GM12865 (cell line): Measurements from ENCODE around the gene MTCH1.

Source experiments
- DNase-seq: peaks from one replicate; pipeline ENCODE4 v3.0.0; 2010; ENCODE audit warnings: low read depth
- H3K4me3 ChIP-seq: 2 replicates; pipeline ENCODE4 v1.5.1; 2011; ENCODE audit warnings: mild to moderate bottlenecking, low read depth, low read length, control low read depth
- CTCF ChIP-seq: IDR thresholded peaks from 2 replicates; pipeline ENCODE4 v1.5.1; 2011; ENCODE audit warnings: low read length, control low read depth, low read depth, inconsistent platforms; ENCODE audit not compliant: insufficient read depth; ENCODE audit errors: missing control alignments

MTCH1 gene

GRCh38 chr6:36959555-36960250 is 26.3 kb downstream of the MTCH1 start:
- no peak for TF ChIP-seq CTCF
- no peak overlapping the region for H3K4me3 ChIP-seq
- no peak for DNase-seq

- TF ChIP-seq CTCF, result no peak
- H3K4me3 ChIP-seq, result no peak overlapping the region
- DNase-seq, result no peak
Observed at GRCh38 chr6:36958775-36959554, 27.0 kb downstream of the MTCH1 start.

GRCh38 chr6:36957773-36958271 is 28.2 kb downstream of the MTCH1 start:
- no peak for TF ChIP-seq CTCF
- no peak for DNase-seq
- no peak overlapping the region for H3K4me3 ChIP-seq

DNA sequence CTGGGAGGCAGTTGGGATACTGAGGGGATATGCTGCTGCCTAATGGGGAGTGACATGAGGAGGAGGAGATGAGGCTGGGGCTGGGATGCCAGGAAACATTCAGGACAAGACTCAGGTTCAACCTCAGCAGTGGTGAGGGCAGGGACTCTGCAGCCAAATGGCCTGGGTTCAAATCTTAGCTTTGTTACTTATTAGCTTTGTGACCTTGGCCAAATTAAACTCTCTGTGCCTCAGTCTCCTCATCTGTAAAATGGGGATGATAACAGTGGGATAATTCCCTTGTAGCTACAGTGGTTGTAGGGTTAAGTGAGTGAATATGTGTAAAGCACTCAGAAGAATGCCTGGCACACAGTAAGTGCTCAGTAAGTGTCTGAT is 29.6 kb downstream of the MTCH1 start:
- H3K4me3 ChIP-seq, result no peak overlapping the region
- TF ChIP-seq CTCF, result no peak
- DNase-seq, result no peak

DNA sequence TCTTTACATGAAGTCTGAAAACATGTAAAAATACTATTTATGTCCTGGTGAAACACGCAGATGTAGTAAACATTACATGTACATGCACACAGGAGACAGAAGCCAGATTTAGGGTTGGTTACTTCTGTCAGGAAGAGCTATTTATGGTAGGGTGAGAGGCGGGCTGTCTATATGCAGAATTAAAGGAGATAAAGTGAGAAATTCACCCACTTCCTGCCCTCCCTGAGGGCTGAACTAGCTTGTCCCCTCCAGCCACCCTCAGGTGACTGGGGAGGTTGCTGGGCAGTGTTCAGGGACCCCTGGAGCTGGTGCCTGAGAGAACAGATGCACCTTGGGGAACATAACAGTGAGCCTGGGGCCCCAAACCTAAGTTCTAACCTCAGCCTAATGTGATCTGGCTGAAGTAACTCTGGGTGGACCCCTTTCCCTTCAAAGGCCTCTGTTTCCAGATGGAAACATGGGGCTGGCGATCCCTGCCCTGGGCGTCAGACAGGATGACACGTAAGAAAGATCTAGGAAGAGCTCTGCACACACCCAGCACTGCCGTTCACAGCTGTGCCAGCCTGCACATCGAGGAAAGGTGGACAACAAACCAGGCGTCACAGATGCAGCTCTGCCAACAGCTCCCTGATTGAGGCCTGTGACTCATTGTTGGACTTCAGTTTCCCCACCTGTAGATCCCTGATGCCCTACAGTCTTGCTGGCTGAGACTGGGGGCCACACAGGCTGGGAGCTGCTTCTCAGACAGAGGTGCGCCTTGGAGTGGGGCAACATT is 30.1 kb downstream of the MTCH1 start:
- H3K4me3 ChIP-seq, result no peak overlapping the region
- no peak for TF ChIP-seq CTCF
- no peak for DNase-seq

DNA sequence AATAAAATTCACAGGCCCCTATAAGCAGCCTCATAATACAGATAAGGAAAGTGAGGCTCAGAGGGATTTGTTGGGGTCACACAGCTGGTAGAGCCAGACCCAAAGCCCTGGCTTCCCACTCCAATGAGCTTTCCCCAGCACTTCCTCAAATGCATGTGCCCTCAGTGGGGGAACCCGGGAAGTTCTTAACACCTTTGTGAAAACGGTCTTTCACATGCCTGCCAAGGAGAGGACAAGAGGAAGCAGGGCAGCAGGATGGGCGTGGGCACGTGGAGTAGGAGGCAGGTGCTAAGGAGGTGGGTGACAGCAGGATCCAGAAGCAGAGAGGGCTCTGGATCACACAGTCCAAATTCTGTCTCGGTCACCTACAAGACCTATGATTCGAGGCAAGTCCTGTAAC is 30.9 kb downstream of the MTCH1 start:
- no peak for DNase-seq
- no peak overlapping the region for H3K4me3 ChIP-seq
- TF ChIP-seq CTCF, result no peak
